Inflammatory macrophage (primary cell): ENCODE data around the gene GINS2.
A peak's percentile ranks its signal among the peaks of the same experiment; 100 is the strongest.

ENCODE experiments used
- DNase-seq, 2 donors: peaks; one replicate each; pipeline ENCODE4 v3.0.0-alpha.2; 2020 to 2022

The GINS2 gene

GRCh38 chr16:85653290-85653891 is 35.4 kb downstream of the GINS2 start:
- DNase-seq = no peak

- peak; percentile 6 to 19 for DNase-seq
Observed at GRCh38 chr16:85652431-85653221, 36.1 kb downstream of the GINS2 start.

GRCh38 chr16:85651629-85652430 is 36.9 kb downstream of the GINS2 start:
- DNase-seq = no peak

DNA sequence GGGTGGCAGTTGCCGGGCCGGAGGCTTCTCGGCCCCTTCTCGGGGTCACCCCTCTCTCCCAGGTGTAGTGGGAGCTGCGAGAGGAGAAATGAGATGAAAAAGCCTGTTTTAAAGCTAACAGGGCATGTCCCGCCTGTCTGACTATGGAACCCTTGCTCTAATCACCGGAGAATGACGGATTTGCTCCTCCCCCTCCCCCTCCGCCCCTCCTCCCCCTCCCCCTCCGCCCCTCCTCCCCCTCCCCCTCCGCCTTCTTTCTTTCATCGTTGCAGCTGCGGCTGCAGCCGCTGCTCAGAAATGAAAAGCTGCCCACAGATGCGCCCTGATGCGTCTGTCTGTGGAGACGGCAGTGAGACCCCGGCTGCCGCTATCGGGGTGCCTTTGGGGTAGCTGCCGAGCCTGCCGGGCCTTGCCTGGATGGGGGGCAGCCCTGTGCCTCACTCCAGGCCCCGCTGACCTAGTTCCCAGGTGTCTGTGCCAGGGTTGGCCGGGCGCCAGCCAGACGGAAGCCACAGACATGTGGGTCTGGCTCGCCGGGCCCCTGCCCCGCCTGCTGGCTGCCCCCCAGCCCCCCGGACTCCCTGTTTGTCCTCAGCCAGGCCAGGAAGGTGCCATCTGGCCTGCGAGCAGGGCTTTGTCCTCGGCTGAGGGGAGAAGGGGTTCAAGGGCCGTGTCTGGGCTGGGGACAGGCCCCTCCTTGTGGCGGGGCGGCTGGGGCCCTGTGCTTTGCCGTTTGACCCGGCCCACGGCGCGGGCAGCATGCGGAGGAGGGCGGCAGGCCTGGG is 37.7 kb downstream of the GINS2 start:
- no peak for DNase-seq

DNA sequence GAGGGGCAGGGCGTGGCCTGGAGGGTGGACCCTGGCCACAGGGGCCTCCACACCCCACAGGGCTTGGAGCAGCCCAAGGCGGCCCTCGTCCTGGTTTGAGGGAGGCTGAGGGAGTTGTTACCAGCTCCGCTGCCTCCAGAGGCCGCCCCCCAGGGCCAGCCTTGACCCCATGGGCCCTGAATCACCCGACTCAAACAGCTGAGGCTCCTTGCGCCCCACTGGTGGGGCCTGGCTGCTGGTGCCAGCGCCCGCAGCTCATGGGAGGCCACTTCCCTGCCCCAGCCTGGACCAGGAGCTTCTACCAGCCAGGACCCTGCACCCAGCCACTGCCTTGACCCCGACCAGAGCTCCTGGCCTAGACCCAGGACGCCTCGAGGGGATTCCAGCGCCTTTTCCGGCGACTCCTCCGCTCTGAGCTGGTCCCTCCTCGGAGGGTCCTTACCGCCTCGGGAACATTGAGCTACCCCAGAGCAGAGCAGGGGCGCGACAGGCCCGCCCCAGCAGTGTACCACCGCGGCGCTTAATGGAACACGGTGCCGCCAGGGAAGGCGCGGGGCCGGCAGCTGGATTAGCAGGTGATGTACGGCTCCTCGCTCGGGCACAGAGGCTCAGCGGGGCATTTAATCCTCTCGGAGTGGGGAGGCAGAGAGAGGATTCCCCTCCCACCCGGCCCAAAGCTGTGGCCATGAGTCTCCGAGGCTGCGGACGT is 38.5 kb downstream of the GINS2 start:
- DNase-seq = no peak

GRCh38 chr16:85649411-85650134 is 39.2 kb downstream of the GINS2 start:
- no peak for DNase-seq

DNA sequence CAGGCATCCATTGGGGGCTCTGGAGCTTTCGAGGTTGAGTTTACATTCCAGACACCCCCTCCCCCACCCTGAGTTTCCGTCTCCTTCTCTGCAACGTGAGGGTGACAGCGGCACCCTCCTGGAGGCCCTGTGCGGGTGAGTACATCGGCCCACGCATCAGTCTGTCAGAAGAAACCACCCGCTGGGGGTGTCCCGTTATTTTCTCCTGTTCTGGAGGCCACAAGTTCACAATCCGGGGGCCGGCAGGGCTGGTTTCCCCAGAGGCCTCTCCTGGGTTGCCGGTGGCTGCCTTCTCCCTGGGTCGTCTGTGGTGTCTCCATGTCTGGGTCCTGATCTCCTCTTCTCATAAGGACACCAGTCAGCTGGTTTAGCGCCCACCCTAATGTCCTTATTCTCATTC is 39.9 kb downstream of the GINS2 start:
- no peak for DNase-seq

DNA sequence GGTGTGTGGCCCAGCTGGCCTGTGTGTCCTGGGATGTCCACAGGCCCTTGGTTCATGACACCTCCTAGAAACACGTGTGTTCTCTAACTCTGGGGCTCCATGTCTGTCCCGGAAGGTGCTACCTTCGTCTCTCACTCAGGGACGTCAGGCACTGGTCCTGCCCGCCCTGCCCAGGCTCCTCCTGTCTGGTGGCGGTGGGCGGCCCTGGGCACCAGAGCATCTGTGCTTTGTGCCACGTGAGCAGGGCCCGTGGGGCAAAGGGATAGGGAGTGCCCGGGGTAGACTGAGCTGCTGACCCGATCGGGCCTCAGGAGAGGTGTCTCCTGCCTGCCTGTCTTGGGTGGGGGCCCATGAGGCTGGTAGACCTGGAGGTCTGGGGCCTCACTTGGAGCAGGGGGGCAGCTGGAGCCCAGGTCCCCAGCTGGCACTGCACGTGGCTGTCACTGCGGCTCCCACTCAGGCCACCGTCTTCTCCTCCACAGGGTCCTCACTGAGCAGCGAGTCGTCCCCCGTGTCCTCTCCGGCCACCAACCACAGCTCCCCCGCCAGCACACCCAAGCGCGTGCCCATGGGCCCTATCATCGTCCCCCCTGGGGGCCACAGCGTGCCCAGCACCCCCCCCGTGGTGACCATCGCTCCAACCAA is 40.6 kb downstream of the GINS2 start:
- DNase-seq = no peak

GRCh38 chr16:85646976-85647375 is 41.8 kb downstream of the GINS2 start:
- DNase-seq = no peak

GRCh38 chr16:85646358-85646907 is 42.3 kb downstream of the GINS2 start:
- no peak for DNase-seq

DNA sequence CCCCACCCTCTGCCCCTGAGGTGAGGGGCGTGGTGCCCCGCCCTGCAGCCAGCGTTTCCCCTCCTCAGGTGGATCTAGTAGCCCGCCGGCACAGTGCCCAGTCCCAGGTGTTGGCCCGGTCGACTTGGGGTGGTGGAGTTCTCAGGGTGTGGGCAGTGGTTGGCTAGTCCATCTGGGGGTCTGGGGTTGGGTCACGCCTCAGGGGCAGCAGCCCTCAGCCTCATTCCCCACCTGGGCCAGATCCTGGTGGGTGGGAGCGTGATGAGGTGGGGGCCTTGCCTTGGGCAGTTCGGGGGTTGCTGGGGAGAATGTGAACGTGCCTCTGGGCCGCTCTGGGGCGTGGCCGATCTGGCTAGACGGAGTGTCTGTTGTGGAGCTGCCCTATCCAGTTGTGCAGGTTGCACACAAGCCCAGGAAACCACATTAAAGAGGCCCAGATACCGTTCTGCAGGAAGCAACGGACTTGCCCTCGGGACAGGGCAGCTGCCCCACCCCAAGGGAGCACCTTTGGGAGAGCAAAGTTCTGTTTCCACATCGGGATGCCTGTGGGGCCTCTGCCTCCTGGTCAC is 43.6 kb downstream of the GINS2 start:
- no peak for DNase-seq

DNA sequence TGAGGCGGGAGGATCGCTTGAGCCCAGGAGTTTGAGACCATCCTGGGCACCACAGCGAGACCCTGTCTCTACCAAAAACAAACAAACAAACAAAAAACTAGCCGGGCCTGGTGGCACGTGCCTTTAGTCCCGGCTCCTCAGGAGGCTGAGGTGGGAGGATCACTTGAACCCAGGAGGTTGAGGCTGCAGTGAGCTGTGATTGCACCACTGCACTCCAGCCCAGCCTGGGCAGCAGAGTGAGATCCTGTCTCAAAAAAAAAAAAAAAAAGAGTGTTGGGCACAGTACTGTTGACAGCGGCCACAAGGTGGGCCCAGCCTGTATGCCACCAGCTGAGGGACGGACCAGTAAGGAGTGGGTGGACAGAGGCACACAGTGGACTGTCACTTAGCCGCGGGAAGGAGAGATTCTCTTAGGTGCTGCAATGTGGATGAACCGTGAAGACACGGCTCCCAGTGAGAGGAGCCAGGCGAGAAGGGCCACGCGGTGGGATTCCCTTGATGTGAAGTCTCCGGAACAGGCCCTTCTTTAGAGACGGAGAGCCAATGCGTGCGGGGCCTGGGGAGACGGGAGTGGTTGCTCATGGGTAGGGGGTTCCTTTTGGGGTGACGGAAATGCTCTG is 44.6 kb downstream of the GINS2 start:
- DNase-seq = no peak

GRCh38 chr16:85643631-85644030 is 45.1 kb downstream of the GINS2 start:
- DNase-seq = no peak

DNA sequence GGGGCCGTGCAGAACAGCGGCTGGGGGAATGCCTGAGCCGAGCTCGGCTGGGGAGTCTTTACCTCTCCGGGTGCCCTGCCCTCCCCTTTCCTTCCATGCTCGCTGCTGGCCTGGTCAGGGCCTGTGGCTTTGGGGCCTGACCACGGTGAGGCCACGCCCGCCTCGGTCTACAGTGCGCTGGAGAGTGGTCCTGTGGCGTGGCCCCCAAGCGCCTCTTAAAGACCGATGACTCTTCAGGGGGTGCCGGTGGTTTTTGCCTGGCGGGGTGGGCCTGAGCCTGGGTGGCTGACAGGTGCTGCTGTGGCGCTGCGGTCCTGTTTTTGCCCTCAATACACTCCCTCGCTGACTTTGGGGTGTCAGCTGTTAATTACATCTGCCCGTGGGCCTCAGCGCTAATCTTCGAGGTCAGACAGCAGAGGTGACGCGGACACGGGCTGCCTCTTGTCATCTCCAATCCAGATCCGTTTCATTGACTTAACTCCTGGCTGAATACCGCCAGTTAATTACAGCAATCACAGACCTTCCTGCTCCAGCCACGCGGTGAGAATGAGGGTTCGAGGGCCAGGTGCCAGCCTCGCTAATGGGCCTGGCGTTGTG is 45.9 kb downstream of the GINS2 start:
- no peak for DNase-seq

DNA sequence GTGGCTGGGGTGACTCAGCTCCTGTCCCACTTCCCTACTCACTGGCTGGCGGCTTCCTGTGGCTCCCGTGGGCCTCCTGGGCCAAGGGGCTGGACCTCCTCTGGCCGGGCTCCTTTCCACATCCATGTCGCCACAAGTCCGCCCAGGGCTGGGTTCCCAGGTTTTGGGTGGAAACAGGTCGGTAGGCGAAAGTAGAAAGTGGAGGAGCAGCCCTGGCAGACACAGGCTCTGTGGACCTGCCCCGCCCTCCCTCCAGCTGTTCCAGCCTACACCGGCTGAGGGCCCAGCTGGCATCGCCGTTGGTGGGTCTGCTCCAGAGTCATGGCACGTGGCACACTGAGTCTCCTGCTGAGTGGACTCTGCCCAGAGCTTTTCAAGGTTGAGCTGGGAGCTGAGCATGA is 47.0 kb downstream of the GINS2 start:
- DNase-seq = peak; percentile 16 to 39

DNA sequence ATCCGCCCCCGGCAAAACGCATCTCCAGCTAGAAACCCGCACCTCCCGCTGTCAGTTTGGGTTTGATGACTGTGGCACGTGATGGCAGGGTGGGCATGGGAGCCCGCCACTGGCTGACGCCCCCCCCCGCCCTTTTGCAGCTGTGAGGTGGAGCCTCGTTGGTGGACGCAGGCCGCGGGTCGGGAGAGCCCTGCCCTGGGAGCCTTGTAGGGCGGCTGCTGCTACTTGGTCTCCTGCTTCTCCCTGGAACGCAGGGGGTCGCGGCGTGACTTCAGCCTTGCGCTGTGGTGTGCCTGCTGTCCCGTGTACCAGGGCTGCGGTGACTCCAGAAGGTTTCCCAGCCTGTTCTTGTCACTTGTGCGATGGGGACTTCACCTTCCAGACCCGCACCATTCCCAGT is 47.4 kb downstream of the GINS2 start:
- no peak for DNase-seq

DNA sequence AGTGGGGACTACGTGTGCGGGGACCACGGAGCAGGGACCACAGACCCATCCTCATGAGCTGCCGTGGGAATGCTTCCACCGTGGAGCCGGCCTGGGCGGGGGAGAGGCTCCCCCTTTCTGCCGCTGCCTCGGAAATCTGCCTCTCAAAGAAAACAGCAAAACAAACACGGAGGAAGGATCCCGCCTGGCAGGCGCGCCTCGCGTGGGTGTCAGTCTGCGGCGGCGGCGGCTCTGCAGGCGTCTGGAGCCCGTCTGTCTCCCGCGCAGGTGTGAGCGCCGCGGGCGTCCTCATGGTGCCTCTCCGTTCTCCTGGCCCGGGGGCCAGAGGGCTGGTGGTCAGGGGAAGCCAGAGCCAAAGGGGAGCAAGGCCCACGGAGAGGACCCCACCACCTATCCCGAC is 48.2 kb downstream of the GINS2 start:
- DNase-seq = no peak

DNA sequence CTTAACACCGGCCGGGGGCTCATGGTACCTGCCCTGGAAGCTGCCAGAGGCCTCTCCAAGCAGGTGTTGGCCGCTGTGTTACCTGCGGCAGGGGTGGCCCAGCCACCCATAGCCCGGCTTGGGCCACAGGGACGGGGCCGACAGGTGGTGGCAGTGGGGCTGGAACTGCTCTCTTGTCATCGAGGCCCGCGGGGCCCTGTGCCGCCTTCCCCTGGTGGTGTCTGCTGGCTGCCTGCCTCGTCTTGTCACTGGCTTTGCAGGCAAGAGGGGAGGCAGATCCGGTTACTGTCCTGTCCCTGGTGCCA is 48.5 kb downstream of the GINS2 start:
- DNase-seq = no peak

GRCh38 chr16:85639529-85640253 is 49.1 kb downstream of the GINS2 start:
- DNase-seq = no peak
